HCT116 (cell line): ENCODE data around the gene MTSS2. TPM values are rescaled to one million over a fixed set of nuclear protein-coding genes. Genes with fewer than 3 reads are reported as not detected.
"Not testable (repeated sequence)": the region's sequence is repeated elsewhere in the genome, so short reads cannot be mapped to it uniquely, and the experiment has no call there.

Experiments used
- ATAC-seq: fragments of 200-7000 bp; cut with Tn5 transposase; 2 replicates; pipeline ENCODE4 v1.9.1; 2020; ENCODE audit warnings: mild to moderate bottlenecking, moderate library complexity
- BruUV-seq: library from RNA; stranded (reverse); fragments of 400-500 nt; replicated peaks from 2 replicates; lab custom pipeline; 2021; lab: Mats Ljungman, UMichigan
- CTCF ChIA-PET: fragments of 300-600 bp; sonication (Branson Sonifier 250); formaldehyde crosslinking; loops from one replicate; lab custom pipeline; 2021; ENCODE audit warnings: antibody characterized with exemption; lab: Charles Lee
- POLR2A ChIA-PET: fragments of 300-600, 350-600 bp; sonication (Branson Sonifier 250); formaldehyde crosslinking; loops from one replicate; lab custom pipeline; 2021; ENCODE audit warnings: antibody characterized with exemption; lab: Charles Lee
- RAD21 ChIA-PET, 2 experiments: fragments of 300-600 bp; sonication (Branson Sonifier 250); formaldehyde crosslinking; loops; one replicate each; lab custom pipeline; 2023; ENCODE audit warnings: low total read pairs in 2 of 2; ENCODE audit not compliant: uncharacterized antibody in 2 of 2, unreplicated experiment in 2 of 2, low non-redundant PET in 1 of 2; lab: Charles Lee
- DNase-seq: peaks from one replicate; pipeline ENCODE4 v3.0.0-alpha.2; 2010; ENCODE audit warnings: low read depth, low spot score
- H2AFZ ChIP-seq: fragments of 200-600 bp; shearing (Covaris generic), sonication (generic); 2 replicates; pipeline ENCODE4 v1.6.1; 2017; ENCODE audit warnings: low read depth, mixed run types, mixed read lengths, antibody characterized with exemption, low read length; ENCODE audit not compliant: poor library complexity, severe bottlenecking
- H3K27ac ChIP-seq: 2 replicates; pipeline ENCODE4 v1.5.1; 2012; ENCODE audit warnings: low read depth, low read length
- H3K27me3 ChIP-seq: fragments of 200-600 bp; sonication (generic); 2 replicates; pipeline ENCODE4 v1.6.1; 2016; ENCODE audit warnings: mixed run types, low read length, mixed read lengths; ENCODE audit not compliant: insufficient read depth
- H3K36me3 ChIP-seq, 2 experiments: fragments of 200-500 bp in 1 of 2; fragments of 200-600 bp in 1 of 2; sonication (Bioruptor generic) in 1 of 2; sonication (generic) in 1 of 2; 2 replicates each; pipeline versions ENCODE4 v1.5.1 to v1.6.1; 2014 to 2016; ENCODE audit warnings: low read length in 2 of 2, inconsistent platforms in 1 of 2, mixed read lengths in 1 of 2, mixed run types in 1 of 2; ENCODE audit not compliant: insufficient read depth in 2 of 2, control insufficient read depth in 1 of 2
- H3K4me1 ChIP-seq, 2 experiments: fragments of 200-600 bp in 1 of 2; sonication (generic) in 1 of 2; 2 replicates each; pipeline versions ENCODE4 v1.5.1 to v1.6.1; 2012 to 2017; ENCODE audit warnings: low read length in 2 of 2, inconsistent platforms in 1 of 2, mild to moderate bottlenecking in 1 of 2, mixed read lengths in 1 of 2, mixed run types in 1 of 2, moderate library complexity in 1 of 2; ENCODE audit not compliant: insufficient read depth in 2 of 2, control insufficient read depth in 1 of 2
- H3K4me2 ChIP-seq: fragments of 200-600 bp; sonication (generic); 2 replicates; pipeline ENCODE4 v1.6.1; 2017; ENCODE audit warnings: mixed run types, low read length, mixed read lengths
- H3K4me3 ChIP-seq, 2 experiments: fragments of 200-600 bp in 1 of 2; sonication (generic) in 1 of 2; replicated peaks in 1 of 2; 2 replicates each; pipeline ENCODE4 v1.5.1; 2011 to 2016; ENCODE audit warnings: low read length in 2 of 2, control low read depth in 1 of 2, low read depth in 1 of 2, mild to moderate bottlenecking in 1 of 2, mixed read lengths in 1 of 2, mixed run types in 1 of 2
- H3K79me2 ChIP-seq: fragments of 200-600 bp; sonication (generic); 2 replicates; pipeline ENCODE4 v1.6.1; 2017; ENCODE audit warnings: mild to moderate bottlenecking, mixed run types, low read length, moderate library complexity, mixed read lengths; ENCODE audit not compliant: insufficient read depth
- H3K9ac ChIP-seq: fragments of 200-600 bp; sonication (generic); 2 replicates; pipeline ENCODE4 v1.6.1; 2016; ENCODE audit warnings: low read length, mixed read lengths
- H3K9me2 ChIP-seq: fragments of 200-600 bp; sonication (generic), shearing (Covaris generic); 2 replicates; pipeline ENCODE4 v1.6.1; 2017; ENCODE audit warnings: mixed run types, mild to moderate bottlenecking, moderate library complexity; ENCODE audit not compliant: insufficient read depth
- H3K9me3 ChIP-seq, 2 experiments: fragments of 200-500 bp in 1 of 2; fragments of 200-600 bp in 1 of 2; sonication (Bioruptor generic) in 1 of 2; sonication (generic) in 1 of 2; 2 replicates each; pipeline ENCODE4 v1.6.1; 2014 to 2017; ENCODE audit warnings: low read length in 2 of 2, mixed read lengths in 2 of 2, inconsistent platforms in 1 of 2, low read depth in 1 of 2, mild to moderate bottlenecking in 1 of 2, mixed run types in 1 of 2, moderate library complexity in 1 of 2; ENCODE audit not compliant: control insufficient read depth in 1 of 2, insufficient read depth in 1 of 2
- H4K20me1 ChIP-seq: fragments of 200-600 bp; sonication (generic), shearing (Covaris generic); 2 replicates; pipeline ENCODE4 v1.6.1; 2017; ENCODE audit warnings: mixed run types, mild to moderate bottlenecking, moderate library complexity; ENCODE audit not compliant: insufficient read depth
- CEBPB ChIP-seq: IDR thresholded peaks from 2 replicates; pipeline ENCODE4 v1.6.1; 2012; ENCODE audit warnings: low read depth
- EGR1 ChIP-seq: IDR thresholded peaks from 2 replicates; pipeline ENCODE4 v1.6.1; 2012; ENCODE audit warnings: low read depth
- ELF1 ChIP-seq: IDR thresholded peaks from 2 replicates; pipeline ENCODE4 v1.6.1; 2012; ENCODE audit warnings: low read depth, borderline replicate concordance
- EZH2 ChIP-seq: fragments of 200-600 bp; sonication (generic); IDR thresholded peaks from 2 replicates; pipeline ENCODE4 v1.6.1; 2017; ENCODE audit warnings: antibody characterized with exemption, mixed run types
- FOSL1 ChIP-seq: IDR thresholded peaks from 2 replicates; pipeline ENCODE4 v1.6.1; 2012; ENCODE audit warnings: low read depth
- JUND ChIP-seq: IDR thresholded peaks from 2 replicates; pipeline ENCODE4 v1.6.1; 2012
- POLR2A ChIP-seq: IDR thresholded peaks from 2 replicates; pipeline ENCODE4 v1.7.0; 2011; ENCODE audit warnings: borderline replicate concordance; ENCODE audit not compliant: insufficient read depth, insufficient read length; ENCODE audit errors: extremely low read depth
- POLR2AphosphoS5 ChIP-seq: IDR thresholded peaks from 2 replicates; pipeline ENCODE4 v1.6.1; 2011; ENCODE audit warnings: mild to moderate bottlenecking, low read depth, low read length, moderate library complexity
- RAD21 ChIP-seq: IDR thresholded peaks from 2 replicates; pipeline ENCODE4 v1.6.1; 2012; ENCODE audit warnings: low read depth, mild to moderate bottlenecking
- TCF7L2 ChIP-seq: IDR thresholded peaks from 2 replicates; pipeline ENCODE4 v1.7.0; 2011; ENCODE audit warnings: borderline replicate concordance, inconsistent platforms; ENCODE audit not compliant: insufficient read depth, insufficient read length; ENCODE audit errors: extremely low read depth
- ZNF274 ChIP-seq: fragments of 200-500 bp; sonication (Bioruptor generic); IDR thresholded peaks from 2 replicates; pipeline ENCODE4 v1.6.1; 2014; ENCODE audit warnings: mild to moderate bottlenecking, low read depth, low read length, inconsistent platforms
- intact Hi-C: fragments of 100-400 bp; cut with micrococcal nuclease; formaldehyde crosslinking; loops from 2 replicates; pipeline ENCODE4 v1.10.0; 2022
- total RNA-seq: library from RNA; stranded (reverse); gene quantifications from one replicate; pipeline ENCODE4 v1.2.1, GENCODE V29; 2021; ENCODE audit not compliant: unreplicated experiment
- TF ChIP-seq, protein P1 (sequence below): IDR thresholded peaks from 2 replicates; pipeline ENCODE4 v1.6.1; 2011; ENCODE audit warnings: mild to moderate bottlenecking, low read length, moderate library complexity; ENCODE audit not compliant: insufficient replicate concordance; ENCODE audit errors: extremely low read depth
- TF ChIP-seq, protein P2 (sequence below): IDR thresholded peaks from 2 replicates; pipeline ENCODE4 v1.6.1; 2012
- TF ChIP-seq, protein P3 (sequence below): IDR thresholded peaks from 2 replicates; pipeline ENCODE4 v1.6.1; 2012
- TF ChIP-seq, protein P4 (sequence below), 3 experiments: fragments of 200-600 bp in 1 of 3; sonication (generic) in 1 of 3; IDR thresholded peaks in 2 of 3; conservative IDR thresholded peaks in 1 of 3; 2 replicates each; pipeline ENCODE4 v1.5.1; 2012 to 2017; ENCODE audit warnings: low read depth in 2 of 3, low read length in 2 of 3, antibody characterized with exemption in 1 of 3, borderline replicate concordance in 1 of 3, control low read depth in 1 of 3, mild to moderate bottlenecking in 1 of 3, mixed read lengths in 1 of 3, mixed run types in 1 of 3, moderate library complexity in 1 of 3; ENCODE audit not compliant: insufficient read depth in 1 of 3

Gene MTSS2
- total RNA-seq, 1 experiment from 2014 or later = 41.8 TPM

DNA sequence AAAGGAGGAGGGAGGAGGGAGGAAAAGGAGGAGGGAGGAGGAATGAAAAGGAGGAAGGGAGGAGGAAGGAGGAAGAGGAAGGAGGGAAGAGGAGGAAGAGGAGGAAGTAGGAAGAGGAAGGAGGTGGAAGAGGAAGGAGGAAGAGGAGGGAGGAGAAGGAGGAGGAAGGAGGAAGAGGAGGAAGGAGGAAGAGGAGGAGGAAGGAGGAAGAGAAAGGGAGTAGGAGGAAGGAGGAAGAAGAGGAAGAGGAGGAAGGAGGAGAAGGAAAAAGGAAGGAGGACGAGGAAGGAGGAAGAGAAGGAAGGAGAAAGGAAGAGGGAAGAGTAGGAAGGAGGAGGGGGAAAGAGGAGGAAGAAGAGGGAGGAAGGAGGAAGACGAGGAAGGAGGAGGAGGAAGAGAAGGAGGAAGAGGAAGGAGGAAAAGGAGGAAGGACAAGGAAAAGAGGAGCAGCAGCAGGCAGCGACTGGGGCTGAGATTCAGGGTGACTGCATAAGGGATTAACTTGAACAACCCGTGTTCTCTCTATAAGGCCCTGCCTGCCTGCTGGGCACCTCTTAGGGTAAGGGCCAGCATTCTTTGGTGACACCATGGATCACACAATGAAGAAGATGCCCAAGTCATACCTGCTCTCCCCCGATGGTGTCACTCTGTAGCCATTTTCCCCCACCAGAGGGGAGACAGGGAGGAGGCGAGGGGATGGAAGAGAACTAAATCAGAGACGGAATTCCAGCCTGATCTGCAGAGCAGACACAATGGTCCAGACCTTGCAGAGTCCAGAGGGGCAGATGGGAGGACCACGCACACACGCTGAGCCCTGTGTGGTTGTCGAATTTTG, 40.9 kb downstream of the MTSS2 start:
- no peak overlapping the region for H3K9ac ChIP-seq
- H3K4me2 ChIP-seq = no peak overlapping the region
- POLR2A ChIA-PET = no interaction called here
- no peaks in the 10 kb centered on the region for H3K36me3 ChIP-seq
- no peaks in the 10 kb centered on the region for H3K27me3 ChIP-seq
- CTCF ChIA-PET = no interaction called here
- ATAC-seq = peak; percentile 75
- no peak overlapping the region for H3K27ac ChIP-seq
- no peaks in the 10 kb centered on the region for H3K9me3 ChIP-seq
- no peak for DNase-seq
- no peaks in the 10 kb centered on the region for H3K79me2 ChIP-seq
- intact Hi-C loops = no loop called here
- H3K4me3 ChIP-seq = no peak overlapping the region
- H3K4me1 ChIP-seq = no peaks in the 10 kb centered on the region
- no TSS peak for BruUV-seq
- H4K20me1 ChIP-seq = no peaks in the 10 kb centered on the region
- TF ChIP-seq, protein P1, sequence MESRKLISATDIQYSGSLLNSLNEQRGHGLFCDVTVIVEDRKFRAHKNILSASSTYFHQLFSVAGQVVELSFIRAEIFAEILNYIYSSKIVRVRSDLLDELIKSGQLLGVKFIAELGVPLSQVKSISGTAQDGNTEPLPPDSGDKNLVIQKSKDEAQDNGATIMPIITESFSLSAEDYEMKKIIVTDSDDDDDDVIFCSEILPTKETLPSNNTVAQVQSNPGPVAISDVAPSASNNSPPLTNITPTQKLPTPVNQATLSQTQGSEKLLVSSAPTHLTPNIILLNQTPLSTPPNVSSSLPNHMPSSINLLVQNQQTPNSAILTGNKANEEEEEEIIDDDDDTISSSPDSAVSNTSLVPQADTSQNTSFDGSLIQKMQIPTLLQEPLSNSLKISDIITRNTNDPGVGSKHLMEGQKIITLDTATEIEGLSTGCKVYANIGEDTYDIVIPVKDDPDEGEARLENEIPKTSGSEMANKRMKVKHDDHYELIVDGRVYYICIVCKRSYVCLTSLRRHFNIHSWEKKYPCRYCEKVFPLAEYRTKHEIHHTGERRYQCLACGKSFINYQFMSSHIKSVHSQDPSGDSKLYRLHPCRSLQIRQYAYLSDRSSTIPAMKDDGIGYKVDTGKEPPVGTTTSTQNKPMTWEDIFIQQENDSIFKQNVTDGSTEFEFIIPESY = no peak
- TF ChIP-seq RAD21 (peak; percentile 46), FOSL1 (no peak), ELF1 (no peak), POLR2A (no peak), CEBPB (no peak), EGR1 (no peak), TCF7L2 (no peak), ZNF274 (no peak), JUND (no peak), EZH2 (no peak), POLR2AphosphoS5 (no peak)
- TF ChIP-seq, protein P2, sequence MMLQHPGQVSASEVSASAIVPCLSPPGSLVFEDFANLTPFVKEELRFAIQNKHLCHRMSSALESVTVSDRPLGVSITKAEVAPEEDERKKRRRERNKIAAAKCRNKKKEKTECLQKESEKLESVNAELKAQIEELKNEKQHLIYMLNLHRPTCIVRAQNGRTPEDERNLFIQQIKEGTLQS = no peak
- TF ChIP-seq, protein P3, sequence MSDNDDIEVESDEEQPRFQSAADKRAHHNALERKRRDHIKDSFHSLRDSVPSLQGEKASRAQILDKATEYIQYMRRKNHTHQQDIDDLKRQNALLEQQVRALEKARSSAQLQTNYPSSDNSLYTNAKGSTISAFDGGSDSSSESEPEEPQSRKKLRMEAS = no peak
- TF ChIP-seq, protein P4, sequence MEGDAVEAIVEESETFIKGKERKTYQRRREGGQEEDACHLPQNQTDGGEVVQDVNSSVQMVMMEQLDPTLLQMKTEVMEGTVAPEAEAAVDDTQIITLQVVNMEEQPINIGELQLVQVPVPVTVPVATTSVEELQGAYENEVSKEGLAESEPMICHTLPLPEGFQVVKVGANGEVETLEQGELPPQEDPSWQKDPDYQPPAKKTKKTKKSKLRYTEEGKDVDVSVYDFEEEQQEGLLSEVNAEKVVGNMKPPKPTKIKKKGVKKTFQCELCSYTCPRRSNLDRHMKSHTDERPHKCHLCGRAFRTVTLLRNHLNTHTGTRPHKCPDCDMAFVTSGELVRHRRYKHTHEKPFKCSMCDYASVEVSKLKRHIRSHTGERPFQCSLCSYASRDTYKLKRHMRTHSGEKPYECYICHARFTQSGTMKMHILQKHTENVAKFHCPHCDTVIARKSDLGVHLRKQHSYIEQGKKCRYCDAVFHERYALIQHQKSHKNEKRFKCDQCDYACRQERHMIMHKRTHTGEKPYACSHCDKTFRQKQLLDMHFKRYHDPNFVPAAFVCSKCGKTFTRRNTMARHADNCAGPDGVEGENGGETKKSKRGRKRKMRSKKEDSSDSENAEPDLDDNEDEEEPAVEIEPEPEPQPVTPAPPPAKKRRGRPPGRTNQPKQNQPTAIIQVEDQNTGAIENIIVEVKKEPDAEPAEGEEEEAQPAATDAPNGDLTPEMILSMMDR (IDR thresholded peaks at IDR 0.05 in 2 of 3, conservative IDR thresholded peaks at IDR 0.05 in 1 of 3; ENCODE audit: borderline replicate concordance in 1 of 3, insufficient read depth in 1 of 3, low read depth in 2 of 3, low read length in 2 of 3) = peak in 2 of 3 experiments; percentile 31 to 34; a peak in 3 of 6 replicates
- no peaks in the 10 kb centered on the region for H3K9me2 ChIP-seq
- no peak overlapping the region for H2AFZ ChIP-seq
- RAD21 ChIA-PET = interaction anchor here in 1 of 2 experiments (0.6 kb wide), 1 partner anchor 126 kb away, joined by 9 read pairs; no protein-coding TSS in a partner anchor

DNA sequence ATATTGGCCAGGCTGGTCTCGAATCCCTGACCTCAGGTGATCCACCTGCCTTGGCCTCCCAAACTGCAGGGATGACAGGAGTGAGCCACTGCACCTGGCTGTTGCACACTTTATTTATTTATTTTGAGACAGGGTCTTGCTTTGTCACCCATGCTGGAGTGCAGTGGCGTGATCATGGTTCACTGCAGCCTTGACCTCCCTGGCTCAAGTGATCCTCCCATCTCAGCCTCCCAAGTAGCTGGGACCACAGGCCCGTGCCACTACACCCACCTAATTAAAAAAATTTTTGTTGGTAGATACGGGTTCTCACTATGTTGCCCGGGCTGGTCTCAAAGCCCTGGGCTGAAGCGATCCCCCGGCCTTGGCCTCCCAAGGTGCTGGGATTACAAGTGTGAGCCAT, 42.6 kb downstream of the MTSS2 start:
- H3K4me3 ChIP-seq, CTCF ChIA-PET, BruUV-seq, H3K4me1 ChIP-seq, H3K9me3 ChIP-seq, H2AFZ ChIP-seq, H3K27me3 ChIP-seq, H3K79me2 ChIP-seq, ATAC-seq, RAD21 ChIA-PET, intact Hi-C loops, DNase-seq, POLR2A ChIA-PET, H3K4me2 ChIP-seq, H3K9ac ChIP-seq, H4K20me1 ChIP-seq, H3K9me2 ChIP-seq, H3K27ac ChIP-seq, H3K36me3 ChIP-seq: not testable (repeated sequence)
